HG03196 (cell line): ENCODE data around the gene TIAL1.
"Not testable (repeated sequence)": the region's sequence is repeated elsewhere in the genome, so short reads cannot be mapped to it uniquely, and the experiment has no call there.

ENCODE experiments used
- ATAC-seq: cut with Tn5 transposase; IDR thresholded peaks from one replicate; pipeline ENCODE4 v1.9.1; 2021; ENCODE audit not compliant: unreplicated experiment

TIAL1 gene

GRCh38 chr10:119596537-119597404 lies at the start of gene TIAL1:
TIAL1 (minus strand) TSS chr10:119596964; CDS start chr10:119596465, 499 bp downstream.
- peak; percentile 90 for ATAC-seq

- ATAC-seq = no peak
Measured at GRCh38 chr10:119644994-119645393, 48.2 kb upstream of the TIAL1 start.

- ATAC-seq = no peak
Measured at GRCh38 chr10:119644205-119644814, 47.5 kb upstream of the TIAL1 start.

- no peak for ATAC-seq
Measured at GRCh38 chr10:119643306-119644204, 46.8 kb upstream of the TIAL1 start.

- no peak for ATAC-seq
Measured at GRCh38 chr10:119642556-119643111, 45.9 kb upstream of the TIAL1 start.

- ATAC-seq = no peak
Measured at GRCh38 chr10:119640875-119641526, 44.2 kb upstream of the TIAL1 start.

- no peak for ATAC-seq
Measured at GRCh38 chr10:119640384-119640783, 43.6 kb upstream of the TIAL1 start.

- ATAC-seq = no peak
Measured at GRCh38 chr10:119638982-119639381, 42.2 kb upstream of the TIAL1 start.

GRCh38 chr10:119637631-119638030 lies 40.9 kb upstream of the TIAL1 start:
- no peak for ATAC-seq

GRCh38 chr10:119634219-119634544 lies 37.4 kb upstream of the TIAL1 start:
- ATAC-seq = no peak

- no peak for ATAC-seq
Measured at GRCh38 chr10:119633538-119634218, 36.9 kb upstream of the TIAL1 start.

GRCh38 chr10:119630300-119630699 lies 33.5 kb upstream of the TIAL1 start:
- no peak for ATAC-seq

- no peak for ATAC-seq
Measured at GRCh38 chr10:119625570-119626280, 29.0 kb upstream of the TIAL1 start.

GRCh38 chr10:119621078-119621384 lies 24.3 kb upstream of the TIAL1 start:
- ATAC-seq = no peak

GRCh38 chr10:119620241-119621077 lies 23.7 kb upstream of the TIAL1 start:
- no peak for ATAC-seq

- not testable (repeated sequence) for ATAC-seq
Measured at GRCh38 chr10:119619811-119620210, 23.0 kb upstream of the TIAL1 start.

GRCh38 chr10:119619215-119619614 lies 22.5 kb upstream of the TIAL1 start:
- no peak for ATAC-seq

- ATAC-seq = no peak
Measured at GRCh38 chr10:119616882-119617570, 20.3 kb upstream of the TIAL1 start.
